ENCODE results near the gene SH3PXD2B. TPM values are rescaled to one million over a fixed set of nuclear protein-coding genes. Genes with fewer than 3 reads are reported as not detected.

The SH3PXD2B gene
- total and polyA plus RNA-seq, 2 donors (not counting 1 experiment from before 2014, with no cell fraction given): 12.6 to 21.1 TPM

- no peaks in the 10 kb centered on the region for H3K27me3 ChIP-seq (ENCODE audit: control insufficient read depth, insufficient read depth, low read length)
- no peaks in the 10 kb centered on the region for H3K79me2 ChIP-seq (ENCODE audit: control insufficient read depth, insufficient read depth, low read length)
- H3K4me3 ChIP-seq (replicated peaks in 1 of 4; ENCODE audit: control extremely low read depth in 1 of 4, insufficient read depth in 1 of 4, low read depth in 3 of 4, low read length in 4 of 4): no peak overlapping the region
- H3K4me1 ChIP-seq (ENCODE audit: control insufficient read depth, extremely low read depth, insufficient read depth, low read length): no peaks in the 10 kb centered on the region
- TF ChIP-seq EZH2 (IDR thresholded peaks at IDR 0.05; ENCODE audit: low read length, missing control alignments): no peak
- TF ChIP-seq CTCF (conservative IDR thresholded peaks at IDR 0.05 in 1 of 2, IDR thresholded peaks at IDR 0.05 in 1 of 2; ENCODE audit: low read depth in 1 of 2, low read length in 2 of 2): no peak
- no peak overlapping the region for H3K27ac ChIP-seq (ENCODE audit: insufficient read depth, low read length)
- H3K36me3 ChIP-seq (ENCODE audit: control insufficient read depth, insufficient read depth, low read length): no peaks in the 10 kb centered on the region
- no peaks in the 10 kb centered on the region for H4K20me1 ChIP-seq (ENCODE audit: control insufficient read depth, extremely low read depth, insufficient read depth, low read length)
- no peak for DNase-seq (ENCODE audit: low read depth in 2 of 2)
- H3K4me2 ChIP-seq (ENCODE audit: extremely low read depth, insufficient read depth, low read length): no peak overlapping the region
- H2AFZ ChIP-seq (ENCODE audit: low read length): no peak overlapping the region
- H3K9ac ChIP-seq (ENCODE audit: insufficient read depth, low read length): no peak overlapping the region
- H3K9me3 ChIP-seq (ENCODE audit: control insufficient read depth, insufficient read depth, low read depth, low read length): no peaks in the 10 kb centered on the region
These were observed 32.1 kb upstream of the SH3PXD2B start for GRCh38 chr5:172486451-172486850.

- Histone ChIP-seq H3K4me1 (ENCODE audit: control insufficient read depth, extremely low read depth, insufficient read depth, low read length) (no peaks in the 10 kb centered on the region), H2AFZ (ENCODE audit: low read length) (no peak overlapping the region), H3K27ac (ENCODE audit: insufficient read depth, low read length) (no peak overlapping the region), H3K4me3 (replicated peaks in 1 of 4; ENCODE audit: control extremely low read depth in 1 of 4, insufficient read depth in 1 of 4, low read depth in 3 of 4, low read length in 4 of 4) (no peak overlapping the region), H3K9me3 (ENCODE audit: control insufficient read depth, insufficient read depth, low read depth, low read length) (no peaks in the 10 kb centered on the region), H3K36me3 (ENCODE audit: control insufficient read depth, insufficient read depth, low read length) (no peaks in the 10 kb centered on the region), H3K79me2 (ENCODE audit: control insufficient read depth, insufficient read depth, low read length) (no peaks in the 10 kb centered on the region), H4K20me1 (ENCODE audit: control insufficient read depth, extremely low read depth, insufficient read depth, low read length) (no peaks in the 10 kb centered on the region), H3K27me3 (ENCODE audit: control insufficient read depth, insufficient read depth, low read length) (no peaks in the 10 kb centered on the region), H3K4me2 (ENCODE audit: extremely low read depth, insufficient read depth, low read length) (no peak overlapping the region), H3K9ac (ENCODE audit: insufficient read depth, low read length) (no peak overlapping the region)
- DNase-seq (ENCODE audit: low read depth in 2 of 2): no peak
- TF ChIP-seq CTCF (conservative IDR thresholded peaks at IDR 0.05 in 1 of 2, IDR thresholded peaks at IDR 0.05 in 1 of 2; ENCODE audit: low read depth in 1 of 2, low read length in 2 of 2) (no peak), EZH2 (IDR thresholded peaks at IDR 0.05; ENCODE audit: low read length, missing control alignments) (no peak)
These were observed 31.3 kb upstream of the SH3PXD2B start for GRCh38 chr5:172485511-172486202.

- Histone ChIP-seq H4K20me1 (ENCODE audit: control insufficient read depth, extremely low read depth, insufficient read depth, low read length) (no peaks in the 10 kb centered on the region), H2AFZ (ENCODE audit: low read length) (no peak overlapping the region), H3K27me3 (ENCODE audit: control insufficient read depth, insufficient read depth, low read length) (no peaks in the 10 kb centered on the region), H3K9ac (ENCODE audit: insufficient read depth, low read length) (no peak overlapping the region), H3K27ac (ENCODE audit: insufficient read depth, low read length) (no peak overlapping the region), H3K4me3 (replicated peaks in 1 of 4; ENCODE audit: control extremely low read depth in 1 of 4, insufficient read depth in 1 of 4, low read depth in 3 of 4, low read length in 4 of 4) (no peak overlapping the region), H3K9me3 (ENCODE audit: control insufficient read depth, insufficient read depth, low read depth, low read length) (no peaks in the 10 kb centered on the region), H3K79me2 (ENCODE audit: control insufficient read depth, insufficient read depth, low read length) (no peaks in the 10 kb centered on the region), H3K4me2 (ENCODE audit: extremely low read depth, insufficient read depth, low read length) (no peak overlapping the region), H3K4me1 (ENCODE audit: control insufficient read depth, extremely low read depth, insufficient read depth, low read length) (no peaks in the 10 kb centered on the region), H3K36me3 (ENCODE audit: control insufficient read depth, insufficient read depth, low read length) (no peaks in the 10 kb centered on the region)
- no peak for TF ChIP-seq EZH2 (IDR thresholded peaks at IDR 0.05; ENCODE audit: low read length, missing control alignments)
- no peak for TF ChIP-seq CTCF (conservative IDR thresholded peaks at IDR 0.05 in 1 of 2, IDR thresholded peaks at IDR 0.05 in 1 of 2; ENCODE audit: low read depth in 1 of 2, low read length in 2 of 2)
- no peak for DNase-seq (ENCODE audit: low read depth in 2 of 2)
These were observed 30.3 kb upstream of the SH3PXD2B start for GRCh38 chr5:172484664-172485063.
